RCC 7860 (cell line): Measurements from ENCODE around the gene ANKRD28.

Source experiments
- DNase-seq: peaks from one replicate; pipeline ENCODE4 v3.0.0-alpha.2; 2015; ENCODE audit warnings: low spot score
- FAIRE-seq: peaks from 2 replicates; lab custom pipeline; 2012; peaks lifted over from hg19 to GRCh38; lab: Jason Lieb, UNC

Gene ANKRD28

GRCh38 chr3:15676259-15676658, 121.5 kb downstream of the ANKRD28 start:
- no peak for FAIRE-seq
- no peak for DNase-seq

GRCh38 chr3:15673536-15673935, 124.2 kb downstream of the ANKRD28 start:
- no peak for FAIRE-seq
- no peak for DNase-seq

- no peak for DNase-seq
- FAIRE-seq: no peak
These were observed 130.3 kb downstream of the ANKRD28 start for GRCh38 chr3:15667484-15667883.

GRCh38 chr3:15666277-15666676, 131.5 kb downstream of the ANKRD28 start:
- no peak for DNase-seq
- FAIRE-seq: no peak

GRCh38 chr3:15665510-15666150, 132.1 kb downstream of the ANKRD28 start:
- DNase-seq (no peak), FAIRE-seq (no peak)

GRCh38 chr3:15664144-15664543, 133.6 kb downstream of the ANKRD28 start:
- no peak for FAIRE-seq
- DNase-seq: no peak

- DNase-seq: no peak
- FAIRE-seq: no peak
These were observed 137.5 kb downstream of the ANKRD28 start for GRCh38 chr3:15660055-15660935.

GRCh38 chr3:15659254-15659975, 138.4 kb downstream of the ANKRD28 start:
- FAIRE-seq (peak; percentile 73), DNase-seq (peak; percentile 40)

GRCh38 chr3:15657016-15657415, 140.8 kb downstream of the ANKRD28 start:
- DNase-seq: no peak
- no peak for FAIRE-seq

- FAIRE-seq: no peak
- no peak for DNase-seq
These were observed 141.4 kb downstream of the ANKRD28 start for GRCh38 chr3:15656342-15656741.

GRCh38 chr3:15654891-15655290, 142.9 kb downstream of the ANKRD28 start:
- no peak for DNase-seq
- FAIRE-seq: no peak

- DNase-seq (no peak), FAIRE-seq (no peak)
These were observed 143.7 kb downstream of the ANKRD28 start for GRCh38 chr3:15654127-15654526.

- DNase-seq: no peak
- FAIRE-seq: no peak
These were observed 144.5 kb downstream of the ANKRD28 start for GRCh38 chr3:15653321-15653720.

- no peak for FAIRE-seq
These were observed 146.4 kb downstream of the ANKRD28 start for GRCh38 chr3:15651396-15651795.

GRCh38 chr3:15649858-15650257, 147.9 kb downstream of the ANKRD28 start:
- FAIRE-seq: no peak
- DNase-seq: no peak

More at GRCh38 chr3:15651396-15651795, 146.4 kb downstream of the ANKRD28 start:
- DNase-seq: no peak

GRCh38 chr3:15649341-15649740, 148.4 kb downstream of the ANKRD28 start:
- no peak for DNase-seq
- FAIRE-seq: no peak

GRCh38 chr3:15647611-15648167, 150.1 kb downstream of the ANKRD28 start:
- FAIRE-seq (peak; percentile 81), DNase-seq (peak; percentile 81)

GRCh38 chr3:15646851-15647511, 150.8 kb downstream of the ANKRD28 start:
- FAIRE-seq: peak; percentile 92
- peak; percentile 97 for DNase-seq

- FAIRE-seq: peak; percentile 84
- peak; percentile 96 for DNase-seq
These were observed 151.9 kb downstream of the ANKRD28 start for GRCh38 chr3:15645740-15646501.

GRCh38 chr3:15645246-15645645, 152.5 kb downstream of the ANKRD28 start:
- FAIRE-seq: no peak
- DNase-seq: no peak
